HEK293 (cell line): ENCODE data around the gene LHFPL6.

ENCODE experiments used
- KLF1 ChIP-seq: fragments of 450-650 bp; formaldehyde crosslinking; IDR thresholded peaks from 2 replicates; pipeline ENCODE4 v1.5.1; 2016; ENCODE audit warnings: missing biosample characterization, missing genetic modification characterization
- PATZ1 ChIP-seq: fragments of 450-650 bp; formaldehyde crosslinking; IDR thresholded peaks from 2 replicates; pipeline ENCODE4 v1.5.1; 2016; ENCODE audit warnings: missing biosample characterization, missing genetic modification characterization
- REST ChIP-seq: fragments of 450-650 bp; formaldehyde crosslinking; IDR thresholded peaks from 2 replicates; pipeline ENCODE4 v1.5.1; 2016; ENCODE audit warnings: missing biosample characterization, missing genetic modification characterization
- YY1 ChIP-seq: fragments of 450-650 bp; formaldehyde crosslinking; IDR thresholded peaks from 2 replicates; pipeline ENCODE4 v1.5.1; 2018; ENCODE audit warnings: missing biosample characterization, missing genetic modification characterization
- ZBTB20 ChIP-seq: fragments of 450-650 bp; formaldehyde crosslinking; IDR thresholded peaks from 2 replicates; pipeline ENCODE4 v1.5.1; 2016; ENCODE audit warnings: missing biosample characterization, missing genetic modification characterization
- ZNF121 ChIP-seq: fragments of 450-650 bp; formaldehyde crosslinking; IDR thresholded peaks from 2 replicates; pipeline ENCODE4 v1.5.1; 2016; ENCODE audit warnings: missing biosample characterization, missing genetic modification characterization
- ZNF18 ChIP-seq: fragments of 450-650 bp; formaldehyde crosslinking; IDR thresholded peaks from 2 replicates; pipeline ENCODE4 v1.5.1; 2016; ENCODE audit warnings: missing biosample characterization, missing genetic modification characterization
- ZNF513 ChIP-seq: fragments of 450-650 bp; IDR thresholded peaks from 2 replicates; pipeline ENCODE4 v1.5.1; 2018; ENCODE audit warnings: missing biosample characterization, missing genetic modification characterization
- ZNF580 ChIP-seq: fragments of 450-650 bp; formaldehyde crosslinking; IDR thresholded peaks from 2 replicates; pipeline ENCODE4 v1.5.1; 2016; ENCODE audit warnings: missing biosample characterization, missing genetic modification characterization
- ZNF792 ChIP-seq: fragments of 450-650 bp; formaldehyde crosslinking; IDR thresholded peaks from 2 replicates; pipeline ENCODE4 v1.5.1; 2016; ENCODE audit warnings: missing biosample characterization, missing genetic modification characterization
- TF ChIP-seq, protein P1 (sequence below): fragments of 450-650 bp; formaldehyde crosslinking; IDR thresholded peaks from 2 replicates; pipeline ENCODE4 v1.5.1; 2017; ENCODE audit warnings: missing biosample characterization, mild to moderate bottlenecking, missing genetic modification characterization, moderate library complexity
- TF ChIP-seq, protein P2 (sequence below): fragments of 450-650 bp; formaldehyde crosslinking; IDR thresholded peaks from 2 replicates; pipeline ENCODE4 v1.5.1; 2016; ENCODE audit warnings: missing biosample characterization, missing genetic modification characterization
- TF ChIP-seq, protein P3 (sequence below): fragments of 450-650 bp; formaldehyde crosslinking; IDR thresholded peaks from 2 replicates; pipeline ENCODE4 v1.5.1; 2016; ENCODE audit warnings: missing biosample characterization, missing genetic modification characterization, low read depth

- TF ChIP-seq KLF1 (tag by site-specific recombination) (no peak), ZNF792 (tag by site-specific recombination) (no peak), ZBTB20 (tag by site-specific recombination) (no peak), REST (tag by site-specific recombination) (no peak), ZNF580 (tag by site-specific recombination) (no peak), ZNF18 (tag by site-specific recombination) (no peak), YY1 (tag by site-specific recombination) (no peak), ZNF513 (tag by site-specific recombination) (no peak), ZNF121 (tag by site-specific recombination) (no peak), PATZ1 (no peak)
- TF ChIP-seq, protein P1, sequence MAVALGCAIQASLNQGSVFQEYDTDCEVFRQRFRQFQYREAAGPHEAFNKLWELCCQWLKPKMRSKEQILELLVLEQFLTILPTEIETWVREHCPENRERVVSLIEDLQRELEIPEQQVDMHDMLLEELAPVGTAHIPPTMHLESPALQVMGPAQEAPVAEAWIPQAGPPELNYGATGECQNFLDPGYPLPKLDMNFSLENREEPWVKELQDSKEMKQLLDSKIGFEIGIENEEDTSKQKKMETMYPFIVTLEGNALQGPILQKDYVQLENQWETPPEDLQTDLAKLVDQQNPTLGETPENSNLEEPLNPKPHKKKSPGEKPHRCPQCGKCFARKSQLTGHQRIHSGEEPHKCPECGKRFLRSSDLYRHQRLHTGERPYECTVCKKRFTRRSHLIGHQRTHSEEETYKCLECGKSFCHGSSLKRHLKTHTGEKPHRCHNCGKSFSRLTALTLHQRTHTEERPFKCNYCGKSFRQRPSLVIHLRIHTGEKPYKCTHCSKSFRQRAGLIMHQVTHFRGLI (tag by site-specific recombination), result no peak
- TF ChIP-seq, protein P2, sequence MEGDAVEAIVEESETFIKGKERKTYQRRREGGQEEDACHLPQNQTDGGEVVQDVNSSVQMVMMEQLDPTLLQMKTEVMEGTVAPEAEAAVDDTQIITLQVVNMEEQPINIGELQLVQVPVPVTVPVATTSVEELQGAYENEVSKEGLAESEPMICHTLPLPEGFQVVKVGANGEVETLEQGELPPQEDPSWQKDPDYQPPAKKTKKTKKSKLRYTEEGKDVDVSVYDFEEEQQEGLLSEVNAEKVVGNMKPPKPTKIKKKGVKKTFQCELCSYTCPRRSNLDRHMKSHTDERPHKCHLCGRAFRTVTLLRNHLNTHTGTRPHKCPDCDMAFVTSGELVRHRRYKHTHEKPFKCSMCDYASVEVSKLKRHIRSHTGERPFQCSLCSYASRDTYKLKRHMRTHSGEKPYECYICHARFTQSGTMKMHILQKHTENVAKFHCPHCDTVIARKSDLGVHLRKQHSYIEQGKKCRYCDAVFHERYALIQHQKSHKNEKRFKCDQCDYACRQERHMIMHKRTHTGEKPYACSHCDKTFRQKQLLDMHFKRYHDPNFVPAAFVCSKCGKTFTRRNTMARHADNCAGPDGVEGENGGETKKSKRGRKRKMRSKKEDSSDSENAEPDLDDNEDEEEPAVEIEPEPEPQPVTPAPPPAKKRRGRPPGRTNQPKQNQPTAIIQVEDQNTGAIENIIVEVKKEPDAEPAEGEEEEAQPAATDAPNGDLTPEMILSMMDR (tag by site-specific recombination), result no peak
- TF ChIP-seq, protein P3, sequence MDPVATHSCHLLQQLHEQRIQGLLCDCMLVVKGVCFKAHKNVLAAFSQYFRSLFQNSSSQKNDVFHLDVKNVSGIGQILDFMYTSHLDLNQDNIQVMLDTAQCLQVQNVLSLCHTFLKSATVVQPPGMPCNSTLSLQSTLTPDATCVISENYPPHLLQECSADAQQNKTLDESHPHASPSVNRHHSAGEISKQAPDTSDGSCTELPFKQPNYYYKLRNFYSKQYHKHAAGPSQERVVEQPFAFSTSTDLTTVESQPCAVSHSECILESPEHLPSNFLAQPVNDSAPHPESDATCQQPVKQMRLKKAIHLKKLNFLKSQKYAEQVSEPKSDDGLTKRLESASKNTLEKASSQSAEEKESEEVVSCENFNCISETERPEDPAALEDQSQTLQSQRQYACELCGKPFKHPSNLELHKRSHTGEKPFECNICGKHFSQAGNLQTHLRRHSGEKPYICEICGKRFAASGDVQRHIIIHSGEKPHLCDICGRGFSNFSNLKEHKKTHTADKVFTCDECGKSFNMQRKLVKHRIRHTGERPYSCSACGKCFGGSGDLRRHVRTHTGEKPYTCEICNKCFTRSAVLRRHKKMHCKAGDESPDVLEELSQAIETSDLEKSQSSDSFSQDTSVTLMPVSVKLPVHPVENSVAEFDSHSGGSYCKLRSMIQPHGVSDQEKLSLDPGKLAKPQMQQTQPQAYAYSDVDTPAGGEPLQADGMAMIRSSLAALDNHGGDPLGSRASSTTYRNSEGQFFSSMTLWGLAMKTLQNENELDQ (tag by site-specific recombination), result no peak
Observed at GRCh38 chr13:39499604-39500003, 103.4 kb downstream of the LHFPL6 start.
